Thyroid gland (tissue), 4 donors: Measurements from ENCODE around the gene EIF4ENIF1. TPM values are rescaled to one million over a fixed set of nuclear protein-coding genes. Genes with fewer than 3 reads are reported as not detected.

Experiments used
- DNase-seq, 2 donors: peaks; one replicate each; pipeline ENCODE4 v3.0.0-alpha.2; 2019
- H3K27ac ChIP-seq, 3 donors: fragments of 200-600 bp; sonication (generic); 1 replicate in 2 of 3; 2 replicates in 1 of 3; pipeline ENCODE4 v1.5.1; 2016 to 2019; ENCODE audit warnings: mild to moderate bottlenecking in 1 of 3, moderate library complexity in 1 of 3
- H3K27me3 ChIP-seq: fragments of 200-600 bp; sonication (generic); one replicate; pipeline ENCODE4 v1.5.1; 2019
- H3K36me3 ChIP-seq, 2 donors: fragments of 200-600 bp; sonication (generic); one replicate each; pipeline ENCODE4 v1.5.1; 2016 to 2019
- H3K4me1 ChIP-seq, 2 donors: fragments of 200-600 bp; sonication (generic); one replicate each; pipeline ENCODE4 v1.5.1; 2017 to 2019
- H3K4me3 ChIP-seq, 3 donors: fragments of 200-600 bp; sonication (generic); replicated peaks in 1 of 3; 1 replicate in 2 of 3; 2 replicates in 1 of 3; pipeline ENCODE4 v1.5.1; 2016; ENCODE audit warnings: mild to moderate bottlenecking in 1 of 3
- H3K9me3 ChIP-seq: fragments of 200-600 bp; sonication (generic); one replicate; pipeline ENCODE4 v1.5.1; 2017
- POLR2A ChIP-seq, 2 donors: fragments of 450-650 bp; IDR thresholded peaks; one replicate each; pipeline ENCODE4 v1.6.1; 2017; ENCODE audit warnings: antibody characterized with exemption in 2 of 2, mild to moderate bottlenecking in 2 of 2, moderate library complexity in 1 of 2
- WGBS, 2 donors: methylation state at CpG; one replicate each; pipeline ENCODE4 v1.1.5; 2017; 5-methylcytosine and 5-hydroxymethylcytosine counted together
- intact Hi-C: fragments of 100-400 bp; cut with DNase I; formaldehyde crosslinking; loops from one replicate; pipeline ENCODE4 v1.15.1; 2023
- total RNA-seq, 4 donors: library from RNA; depleted of rRNA; stranded (reverse); fragments of >200 nt; gene quantifications; one replicate each; pipeline ENCODE4 v1.2.3, GENCODE V29; 2016
- TF ChIP-seq, protein P1 (sequence below), 6 experiments: fragments of 200-600 bp in 3 of 6; fragments of 450-650 bp in 3 of 6; sonication (generic) in 3 of 6; IDR thresholded peaks; one replicate each; pipeline ENCODE4 v1.5.1; 2016 to 2019; ENCODE audit warnings: antibody characterized with exemption in 6 of 6, mild to moderate bottlenecking in 2 of 6, inconsistent platforms in 1 of 6, moderate library complexity in 1 of 6

Gene EIF4ENIF1
- total RNA-seq, 4 donors from 2014 or later: 15.7 to 21.2 (median 19.2) TPM

DNA sequence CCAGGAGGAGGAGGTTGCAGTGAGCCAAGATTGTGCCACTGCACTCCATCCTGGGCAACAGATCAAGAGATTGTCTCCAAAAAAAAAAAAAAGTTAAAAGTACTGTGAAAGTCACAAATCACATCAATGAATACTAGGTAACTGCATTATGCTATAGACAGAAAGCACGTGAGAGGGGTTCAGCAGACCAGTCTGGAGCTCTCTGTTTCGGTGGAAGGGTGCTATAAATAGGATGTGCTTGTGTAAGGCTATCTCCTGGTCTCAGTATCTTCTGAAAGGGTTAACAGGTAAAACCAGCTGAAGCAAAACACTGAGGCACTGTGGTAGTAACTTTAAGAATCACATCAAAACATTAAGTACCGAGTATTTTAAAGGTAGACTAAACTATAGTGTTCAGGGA is 43.4 kb downstream of the EIF4ENIF1 start:
- intact Hi-C loops: loop anchor here (10.0 kb wide), 1 partner anchor 179 kb away; no protein-coding TSS in a partner anchor

DNA sequence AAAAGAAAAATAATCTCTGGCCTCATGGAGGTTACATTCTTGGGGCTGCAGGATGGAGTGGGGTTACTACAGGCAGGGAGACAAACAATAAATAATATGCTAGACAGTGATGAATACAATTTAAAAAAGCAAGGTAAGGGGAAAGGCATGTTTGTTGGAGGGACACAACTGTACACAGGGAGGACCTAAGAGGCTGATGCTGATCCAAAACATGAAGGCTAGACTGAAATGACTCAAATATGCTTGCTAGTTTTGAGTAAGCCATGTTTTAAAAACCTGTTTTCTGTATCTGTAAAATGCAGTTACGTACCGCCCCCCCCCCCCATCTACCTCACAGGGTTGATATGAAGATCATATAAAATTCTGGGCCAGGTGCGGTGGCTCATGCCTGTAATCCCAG is 44.0 kb downstream of the EIF4ENIF1 start:
- Histone ChIP-seq H3K9me3 (no peaks in the 10 kb centered on the region), H3K4me3 (no peak overlapping the region), H3K36me3 (peaks cover 36 to 37% of the 10 kb centered on the region in 2 donors), H3K4me1 (no peaks in the 10 kb centered on the region), H3K27me3 (no peaks in the 10 kb centered on the region), H3K27ac (no peak overlapping the region)
- TF ChIP-seq, protein P1, sequence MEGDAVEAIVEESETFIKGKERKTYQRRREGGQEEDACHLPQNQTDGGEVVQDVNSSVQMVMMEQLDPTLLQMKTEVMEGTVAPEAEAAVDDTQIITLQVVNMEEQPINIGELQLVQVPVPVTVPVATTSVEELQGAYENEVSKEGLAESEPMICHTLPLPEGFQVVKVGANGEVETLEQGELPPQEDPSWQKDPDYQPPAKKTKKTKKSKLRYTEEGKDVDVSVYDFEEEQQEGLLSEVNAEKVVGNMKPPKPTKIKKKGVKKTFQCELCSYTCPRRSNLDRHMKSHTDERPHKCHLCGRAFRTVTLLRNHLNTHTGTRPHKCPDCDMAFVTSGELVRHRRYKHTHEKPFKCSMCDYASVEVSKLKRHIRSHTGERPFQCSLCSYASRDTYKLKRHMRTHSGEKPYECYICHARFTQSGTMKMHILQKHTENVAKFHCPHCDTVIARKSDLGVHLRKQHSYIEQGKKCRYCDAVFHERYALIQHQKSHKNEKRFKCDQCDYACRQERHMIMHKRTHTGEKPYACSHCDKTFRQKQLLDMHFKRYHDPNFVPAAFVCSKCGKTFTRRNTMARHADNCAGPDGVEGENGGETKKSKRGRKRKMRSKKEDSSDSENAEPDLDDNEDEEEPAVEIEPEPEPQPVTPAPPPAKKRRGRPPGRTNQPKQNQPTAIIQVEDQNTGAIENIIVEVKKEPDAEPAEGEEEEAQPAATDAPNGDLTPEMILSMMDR (IDR thresholded peaks at IDR 0.05): no peak
- TF ChIP-seq POLR2A (IDR thresholded peaks at IDR 0.05): no peak
- 90 to 92% methylated on average over 3 of the region's 3 CpGs for WGBS, 2 donors
- no peak for DNase-seq
- intact Hi-C loops: loop anchor here (10.0 kb wide), 1 partner anchor 179 kb away; no protein-coding TSS in a partner anchor

More for the DNA sequence above, 43.4 kb downstream of the EIF4ENIF1 start:
- Histone ChIP-seq H3K4me3 (no peak overlapping the region), H3K27ac (no peak overlapping the region), H3K9me3 (no peaks in the 10 kb centered on the region), H3K4me1 (no peaks in the 10 kb centered on the region), H3K36me3 (peaks cover 31% of the 10 kb centered on the region in 2 donors), H3K27me3 (no peaks in the 10 kb centered on the region)
- WGBS, 2 donors: 63 to 89% methylated on average over 3 of the region's 3 CpGs
- no peak for DNase-seq
- TF ChIP-seq, protein P1 (IDR thresholded peaks at IDR 0.05): no peak

DNA sequence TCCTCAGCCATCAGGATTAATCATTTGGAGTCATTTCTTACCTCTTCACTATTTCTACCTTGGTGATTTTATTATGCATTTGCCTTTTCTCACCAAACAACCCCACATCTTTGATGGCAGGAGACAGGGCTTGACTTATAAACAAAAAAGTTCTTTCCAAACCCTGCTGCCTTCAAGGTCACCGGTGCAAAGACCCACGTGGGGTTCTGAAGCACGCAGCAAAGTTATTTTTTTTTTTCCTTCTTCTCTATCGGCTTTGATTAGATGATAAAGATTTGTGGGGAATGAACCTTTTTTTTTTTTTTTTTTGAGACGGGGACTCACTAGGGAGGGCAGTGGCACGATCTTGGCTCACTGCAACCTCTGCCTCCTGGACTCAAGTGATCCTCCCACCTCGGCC is 46.1 kb downstream of the EIF4ENIF1 start:
- WGBS, 2 donors: 89 to 93% methylated on average over 7 of the region's 7 CpGs
- intact Hi-C loops: loop anchor here (10.0 kb wide), 1 partner anchor 181 kb away; no protein-coding TSS in a partner anchor
- Histone ChIP-seq H3K27me3 (no peaks in the 10 kb centered on the region), H3K4me3 (no peak overlapping the region), H3K9me3 (no peaks in the 10 kb centered on the region), H3K4me1 (no peaks in the 10 kb centered on the region), H3K36me3 (peaks cover 55 to 57% of the 10 kb centered on the region in 2 donors), H3K27ac (no peak overlapping the region)
- DNase-seq: no peak
- no peak for TF ChIP-seq POLR2A (IDR thresholded peaks at IDR 0.05)
- TF ChIP-seq, protein P1 (IDR thresholded peaks at IDR 0.05): no peak

- 91 to 94% methylated on average over 5 of the region's 5 CpGs for WGBS, 2 donors
- Histone ChIP-seq H3K27me3 (no peaks in the 10 kb centered on the region), H3K9me3 (no peaks in the 10 kb centered on the region), H3K27ac (no peak overlapping the region), H3K4me3 (no peak overlapping the region), H3K36me3 (peaks cover 59 to 62% of the 10 kb centered on the region in 2 donors), H3K4me1 (no peaks in the 10 kb centered on the region)
- no peak for TF ChIP-seq POLR2A (IDR thresholded peaks at IDR 0.05)
- TF ChIP-seq, protein P1 (IDR thresholded peaks at IDR 0.05): no peak
- intact Hi-C loops: loop anchor here (10.0 kb wide), 1 partner anchor 182 kb away; no protein-coding TSS in a partner anchor
- DNase-seq: no peak
Observed at GRCh38 chr22:31442768-31443489, 46.7 kb downstream of the EIF4ENIF1 start.

DNA sequence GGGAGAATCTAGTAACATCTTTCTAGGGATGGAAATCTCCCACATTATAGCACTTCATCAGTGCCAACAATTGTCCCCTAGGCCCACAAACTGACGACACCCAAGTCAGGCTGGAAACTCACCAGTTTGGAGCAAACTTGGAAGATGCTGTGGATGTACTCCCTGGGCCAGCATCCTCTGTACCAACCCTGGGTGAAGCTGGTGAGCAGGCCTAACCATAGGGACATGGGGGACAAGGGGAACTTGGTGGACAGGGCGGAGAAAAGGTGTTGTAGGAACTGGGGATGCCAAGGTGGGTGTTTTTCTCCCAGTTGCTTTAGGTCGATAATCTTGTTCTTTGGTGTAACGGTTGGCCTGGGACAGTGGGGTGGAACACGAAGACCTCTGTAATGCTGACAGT is 48.0 kb downstream of the EIF4ENIF1 start:
- TF ChIP-seq, protein P1 (IDR thresholded peaks at IDR 0.05): no peak
- Histone ChIP-seq H3K27ac (no peak overlapping the region), H3K36me3 (peaks cover 71 to 72% of the 10 kb centered on the region in 2 donors), H3K4me1 (no peaks in the 10 kb centered on the region), H3K4me3 (no peak overlapping the region), H3K9me3 (no peaks in the 10 kb centered on the region), H3K27me3 (no peaks in the 10 kb centered on the region)
- 90 to 95% methylated on average over 5 of the region's 5 CpGs for WGBS, 2 donors
- intact Hi-C loops: loop anchor here (10.0 kb wide), 1 partner anchor 183 kb away; no protein-coding TSS in a partner anchor
- DNase-seq: no peak
